Right ventricle myocardium superior (tissue), 1 donor: Measurements from ENCODE around the gene RHEX. TPM values are rescaled to one million over a fixed set of nuclear protein-coding genes. Genes with fewer than 3 reads are reported as not detected.
"Not testable (repeated sequence)": the region's sequence is repeated elsewhere in the genome, so short reads cannot be mapped to it uniquely, and the experiment has no call there.

Source experiments
- ATAC-seq: fragments of 200-7000 bp; cut with Tn5 transposase; one replicate; pipeline ENCODE4 v1.9.1; 2020; ENCODE audit warnings: mild to moderate bottlenecking; ENCODE audit not compliant: poor library complexity
- DNase-seq: peaks from one replicate; pipeline ENCODE4 v3.0.0-alpha.2; 2020
- intact Hi-C: fragments of 100-400 bp; cut with DNase I; formaldehyde crosslinking; loops from one replicate; pipeline ENCODE4 v1.11.2; 2022
- total RNA-seq: library from RNA; stranded (reverse); fragmentation: NEBNext Ultra II Directional; extraction: Animal tissue kit (Norgen Biotek cat#: 25700); gene quantifications from one replicate; pipeline ENCODE4 v1.2.1, GENCODE V29; 2021
- donor health status: DM: no; HTN: yes; CAD: no; lungs with severe emphysema.

Gene RHEX
- total RNA-seq, 1 donor from 2014 or later: 0.86 TPM

DNA sequence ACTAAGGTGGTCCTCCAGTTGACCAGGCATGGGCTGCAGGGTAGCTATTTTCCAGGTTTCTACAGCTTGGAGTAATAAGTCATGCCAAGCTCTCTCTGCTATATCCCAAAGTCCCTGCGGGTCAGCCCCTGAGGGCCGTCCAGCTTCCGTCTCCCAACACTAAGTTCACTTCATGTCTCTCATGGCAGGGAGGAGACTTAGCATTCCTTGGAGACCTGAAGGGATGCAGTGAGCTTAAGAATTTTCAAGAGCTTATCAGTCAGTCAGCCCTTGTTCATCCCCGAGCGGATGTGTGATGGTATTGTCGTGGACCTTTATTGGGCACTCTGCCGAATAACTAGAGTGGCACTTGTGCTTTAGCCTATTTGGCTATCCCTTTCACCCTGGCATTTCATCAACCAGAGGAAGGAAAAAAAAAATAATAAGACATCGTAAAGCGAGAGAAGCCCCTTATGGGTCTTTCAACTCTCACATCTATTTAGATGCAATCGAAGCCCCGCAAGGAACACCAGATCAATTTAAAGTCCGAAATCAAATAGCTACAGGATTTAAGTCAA, 2.2 kb downstream of the RHEX start:
- intact Hi-C loops, DNase-seq, ATAC-seq: not testable (repeated sequence)

DNA sequence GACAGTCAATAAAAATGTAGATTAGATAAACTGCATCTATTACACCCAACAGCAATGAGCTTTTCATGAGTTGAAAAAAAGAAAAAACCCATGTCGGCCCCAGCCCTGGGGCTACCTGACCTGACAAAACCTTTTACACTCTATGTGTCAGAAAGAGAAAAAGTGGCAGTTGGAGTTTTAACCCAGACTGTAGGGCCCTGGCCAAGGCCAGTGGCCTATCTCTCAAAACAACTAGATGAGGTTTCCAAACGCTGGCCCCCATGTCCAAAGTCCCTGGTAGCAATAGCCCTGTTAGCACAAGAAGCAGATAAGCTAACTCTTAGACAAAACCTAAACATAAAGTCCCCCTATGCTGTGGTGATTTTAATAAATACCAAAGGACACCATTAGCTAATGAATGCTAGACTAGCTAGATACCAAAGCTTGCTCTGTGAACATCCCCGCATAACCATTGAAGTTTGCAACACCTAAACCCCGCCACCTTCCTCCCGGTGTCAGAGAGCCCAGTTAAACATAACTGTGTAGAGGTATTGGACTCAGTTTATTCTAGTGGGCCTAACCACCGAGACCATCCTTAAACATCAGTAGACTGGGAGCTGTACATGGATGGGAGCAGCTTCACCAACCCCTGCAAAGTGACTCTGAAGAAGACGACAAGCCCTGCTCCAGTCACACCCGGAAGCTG, 2.8 kb downstream of the RHEX start:
- DNase-seq, intact Hi-C loops, ATAC-seq: not testable (repeated sequence)

DNA sequence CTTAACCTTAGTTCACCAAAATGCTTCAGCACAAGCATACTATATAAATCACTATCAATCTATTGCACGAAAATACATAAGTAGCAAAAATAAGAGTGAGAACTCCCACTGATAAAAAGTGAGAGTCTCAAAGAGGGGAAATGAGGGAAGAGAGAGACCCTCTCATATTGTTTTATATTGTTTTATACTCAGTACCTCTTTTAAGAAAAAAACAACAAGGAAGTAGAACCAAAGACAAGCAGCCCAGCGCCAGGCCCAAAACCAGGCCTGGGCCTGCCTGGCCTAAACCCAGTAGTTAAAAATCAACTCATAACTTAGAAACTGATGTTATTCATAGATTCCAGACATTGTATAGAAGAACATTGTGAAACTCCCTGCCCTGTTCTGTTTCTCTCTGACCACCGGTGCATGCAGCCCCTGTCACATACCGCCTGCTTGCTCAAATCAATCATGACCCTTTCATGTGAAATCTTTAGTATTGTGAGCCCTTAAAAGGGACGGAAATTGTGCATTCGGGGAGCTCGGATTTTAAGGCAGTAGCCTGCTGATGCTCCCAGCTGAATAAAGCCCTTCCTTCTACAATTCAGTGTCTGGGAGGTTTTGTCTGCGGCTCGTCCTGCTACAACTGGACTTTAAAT, 5.4 kb downstream of the RHEX start:
- ATAC-seq, intact Hi-C loops, DNase-seq: not testable (repeated sequence)

DNA sequence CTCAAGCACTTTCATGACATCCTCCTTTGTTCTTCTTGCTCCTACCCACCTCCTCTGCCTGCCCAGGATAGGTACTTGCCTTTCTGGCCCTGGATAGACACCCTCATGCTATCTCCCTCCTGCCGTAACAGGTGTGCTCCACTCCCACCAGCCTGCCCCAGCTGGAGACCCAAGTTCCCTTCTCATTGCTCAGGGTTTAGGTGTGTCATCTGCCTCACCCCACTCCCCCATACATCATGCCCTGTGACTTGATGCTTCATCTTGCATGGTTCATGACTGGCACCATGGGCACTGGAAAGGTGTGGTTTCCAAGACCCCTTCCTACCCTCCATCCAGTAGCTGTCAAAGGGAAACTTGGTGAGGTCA, 5.9 kb downstream of the RHEX start:
- no peak for ATAC-seq
- no peak for DNase-seq
- intact Hi-C loops: no loop called here

DNA sequence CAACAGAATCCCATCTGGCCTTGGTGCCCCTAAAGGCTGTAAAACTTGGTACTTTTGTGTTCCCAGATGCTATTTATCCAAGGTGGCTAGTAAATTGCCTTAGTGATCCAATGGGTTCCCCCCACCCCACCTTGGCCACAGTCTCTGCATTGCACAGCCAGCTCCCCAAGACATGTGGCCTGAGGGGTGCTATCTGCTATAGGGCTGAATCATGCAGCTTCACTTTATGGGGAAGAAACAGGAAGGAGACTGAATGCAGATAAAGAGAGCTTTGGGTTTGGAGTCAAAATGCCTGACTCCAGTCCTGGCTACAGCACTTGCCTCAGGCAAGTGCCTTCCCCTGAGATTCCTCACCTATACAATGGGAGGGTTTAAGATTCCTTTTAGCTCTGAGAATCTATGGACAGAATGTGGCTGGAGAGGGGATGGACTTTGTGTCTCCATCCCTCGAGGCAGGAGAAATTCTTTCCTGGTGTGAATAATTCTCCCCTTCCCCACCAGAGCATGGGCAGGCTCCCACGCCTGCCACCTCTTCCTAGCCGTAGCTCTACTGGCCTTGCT, 6.5 kb downstream of the RHEX start:
- DNase-seq (no peak), ATAC-seq (no peak)
- intact Hi-C loops: no loop called here

DNA sequence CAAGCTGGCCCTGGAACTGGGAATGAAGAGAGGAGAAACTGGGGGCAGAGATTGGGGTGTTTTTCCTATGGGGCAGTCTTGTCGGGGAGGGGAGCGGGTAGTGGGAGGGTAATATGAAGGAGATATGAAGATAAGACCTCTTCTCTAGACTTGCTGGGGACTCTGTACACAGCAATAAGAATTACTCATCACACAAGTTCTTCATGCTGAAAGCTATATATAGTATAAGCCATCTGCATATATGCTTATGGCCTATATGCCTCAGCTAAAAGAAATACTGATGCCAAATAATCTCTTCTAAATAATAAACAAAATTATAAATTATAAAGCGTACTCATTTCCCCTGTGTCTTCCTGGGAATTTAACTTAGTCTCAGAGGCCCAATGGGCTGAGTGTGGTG, 7.9 kb downstream of the RHEX start:
- intact Hi-C loops: no loop called here
- ATAC-seq (no peak), DNase-seq (no peak)

DNA sequence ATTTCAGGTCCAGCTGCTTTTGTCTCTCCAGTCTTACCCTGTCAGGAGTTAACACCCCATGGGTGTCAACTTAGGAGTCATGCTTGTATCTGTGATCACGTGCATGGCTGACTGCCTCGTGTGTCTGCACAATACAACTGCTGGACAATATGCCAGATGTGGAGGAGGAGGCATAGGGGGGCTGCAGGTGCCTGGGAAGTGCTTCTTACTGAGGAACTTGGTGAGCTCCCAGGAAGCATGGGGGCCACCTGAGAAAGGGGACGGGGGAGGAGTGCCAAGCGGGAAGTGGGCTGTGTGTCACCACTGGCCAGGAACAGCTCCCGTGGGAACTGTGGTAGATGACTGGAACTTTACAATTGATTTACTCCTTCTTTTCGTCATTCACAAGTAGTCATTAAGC, 9.5 kb downstream of the RHEX start:
- intact Hi-C loops: no loop called here
- ATAC-seq: peak; percentile 60
- no peak for DNase-seq

DNA sequence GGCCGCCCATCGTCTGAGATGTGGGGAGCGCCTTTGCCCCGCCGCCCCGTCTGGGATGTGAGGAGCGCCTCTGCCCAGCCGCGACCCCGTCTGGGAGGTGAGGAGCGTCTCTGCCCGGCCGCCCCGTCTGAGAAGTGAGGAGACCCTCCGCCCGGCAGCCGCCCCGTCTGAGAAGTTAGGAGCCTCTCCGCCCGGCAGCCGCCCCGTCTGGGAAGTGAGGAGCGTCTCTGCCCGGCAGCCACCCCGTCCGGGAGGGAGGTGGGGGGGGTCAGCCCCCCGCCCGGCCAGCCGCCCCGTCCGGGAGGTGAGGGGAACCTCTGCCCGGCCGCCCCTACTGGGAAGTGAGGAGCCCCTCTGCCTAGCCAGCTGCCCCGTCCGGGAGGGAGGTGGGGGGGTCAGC, 11.0 kb downstream of the RHEX start:
- intact Hi-C loops, DNase-seq, ATAC-seq: not testable (repeated sequence)

DNA sequence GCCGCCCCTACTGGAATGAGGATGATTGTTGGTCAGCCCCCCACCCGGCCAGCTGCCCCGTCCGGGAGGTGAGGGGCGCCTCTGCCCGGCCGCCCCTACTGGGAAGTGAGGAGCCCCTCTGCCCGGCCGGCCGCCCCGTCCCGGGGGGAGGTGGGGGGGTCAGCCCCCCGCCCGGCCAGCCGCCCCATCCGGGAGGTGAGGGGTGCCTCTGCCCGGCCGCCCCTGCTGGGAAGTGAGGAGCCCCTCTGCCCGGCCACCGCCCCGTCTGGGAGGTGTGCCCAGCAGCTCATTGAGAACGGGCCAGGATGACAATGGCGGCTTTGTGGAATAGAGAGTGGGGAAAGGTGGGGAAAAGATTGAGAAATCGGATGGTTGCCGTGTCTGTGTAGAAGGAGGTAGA, 11.5 kb downstream of the RHEX start:
- intact Hi-C loops, ATAC-seq, DNase-seq: not testable (repeated sequence)

DNA sequence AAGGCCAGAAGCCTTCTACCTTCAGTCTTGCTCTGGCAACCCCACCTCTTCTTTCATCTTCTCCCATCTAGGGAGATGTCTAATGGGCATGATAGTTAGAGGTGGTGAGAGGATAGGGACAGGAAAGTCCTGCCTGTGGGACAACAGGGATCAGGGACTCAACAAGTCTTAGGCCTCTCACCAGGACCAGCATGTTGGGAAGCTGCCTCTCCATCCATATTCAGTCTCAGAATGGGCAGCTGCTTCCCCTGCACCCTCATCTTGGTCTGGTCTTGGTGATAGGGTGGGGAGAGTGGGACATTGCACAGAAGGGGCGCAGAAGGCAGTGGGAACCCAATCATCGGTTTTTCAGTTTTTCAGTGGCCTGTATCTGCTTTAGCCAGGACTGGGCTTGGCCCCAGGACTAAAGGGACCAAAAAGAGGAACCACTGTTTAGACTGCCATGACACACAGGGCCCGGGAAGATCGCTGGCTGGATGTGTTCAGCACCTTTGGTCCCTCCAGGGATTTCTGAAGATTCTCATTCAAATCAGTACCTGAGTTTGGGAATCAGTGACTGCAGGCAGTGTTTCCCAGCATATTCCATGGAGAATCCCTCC, 12.7 kb downstream of the RHEX start:
- ATAC-seq: no peak
- DNase-seq: no peak
- intact Hi-C loops: no loop called here

DNA sequence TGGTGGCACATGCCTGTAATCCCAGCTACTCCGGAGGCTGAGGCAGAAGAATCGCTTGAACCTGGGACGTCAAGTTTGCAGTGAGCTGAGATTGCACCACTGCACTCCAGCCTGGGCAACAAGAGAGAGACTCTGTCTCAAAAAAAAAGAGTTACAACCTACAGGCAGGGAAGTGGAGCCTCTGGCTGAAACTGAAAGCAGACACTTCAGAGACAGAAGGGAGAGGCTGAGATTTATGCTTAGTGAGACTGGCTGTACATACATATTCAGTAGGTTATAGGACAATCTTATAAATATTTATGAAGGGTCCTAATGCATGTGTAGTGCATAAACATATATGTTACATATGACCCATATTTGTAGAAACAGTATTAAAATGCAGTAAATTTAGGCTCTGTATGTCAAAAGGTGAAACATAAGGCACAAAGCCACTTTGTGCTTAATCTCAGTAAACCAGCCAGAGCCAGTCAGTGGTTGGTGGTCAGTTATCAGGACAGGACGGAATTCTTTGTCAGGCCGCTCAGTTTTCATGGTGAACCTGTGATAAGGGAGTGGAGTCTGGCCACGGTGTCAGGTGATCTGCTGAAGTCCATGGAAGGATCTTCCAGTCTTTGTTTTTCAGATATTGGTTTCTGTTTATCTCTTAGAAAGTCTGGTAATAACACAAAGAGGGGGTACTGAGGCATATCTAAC, 13.7 kb downstream of the RHEX start:
- DNase-seq: no peak
- peak; percentile 45 for ATAC-seq
- intact Hi-C loops: no loop called here

DNA sequence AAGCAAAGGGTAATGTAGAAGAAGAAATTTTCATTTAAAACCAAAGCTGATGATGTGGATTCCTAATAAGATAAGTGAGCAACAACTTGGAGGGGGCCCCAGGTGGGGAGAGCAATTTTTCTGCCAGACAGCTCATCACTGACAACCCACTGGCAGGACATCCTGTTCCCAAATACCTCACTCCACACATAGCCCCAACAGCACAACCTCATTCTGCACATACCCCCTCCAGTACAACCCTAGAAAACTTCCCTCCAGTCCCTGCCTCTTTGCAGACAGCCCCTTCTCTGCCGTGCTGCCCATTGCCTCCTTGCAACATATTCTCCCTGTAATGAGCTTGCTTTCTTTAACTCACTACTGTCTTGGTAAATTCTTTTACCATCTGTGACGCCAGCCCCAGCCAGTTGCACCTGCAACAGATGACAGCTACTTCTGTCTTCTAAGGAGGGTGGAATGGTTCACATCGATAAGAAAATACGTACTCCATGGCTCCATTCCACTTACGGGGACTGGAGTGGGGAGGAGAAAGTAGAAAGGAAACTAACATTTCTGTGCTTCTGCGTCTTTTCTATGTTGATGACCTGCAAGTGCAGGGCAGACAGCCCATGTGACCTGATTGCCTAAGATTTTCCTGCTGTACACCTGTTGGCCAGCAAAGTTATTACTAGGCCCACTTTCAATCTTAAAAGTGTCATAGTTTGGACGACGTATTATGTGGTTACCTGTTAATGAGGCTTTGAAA, 14.7 kb downstream of the RHEX start:
- intact Hi-C loops: no loop called here
- ATAC-seq (peak; percentile 78), DNase-seq (no peak)

DNA sequence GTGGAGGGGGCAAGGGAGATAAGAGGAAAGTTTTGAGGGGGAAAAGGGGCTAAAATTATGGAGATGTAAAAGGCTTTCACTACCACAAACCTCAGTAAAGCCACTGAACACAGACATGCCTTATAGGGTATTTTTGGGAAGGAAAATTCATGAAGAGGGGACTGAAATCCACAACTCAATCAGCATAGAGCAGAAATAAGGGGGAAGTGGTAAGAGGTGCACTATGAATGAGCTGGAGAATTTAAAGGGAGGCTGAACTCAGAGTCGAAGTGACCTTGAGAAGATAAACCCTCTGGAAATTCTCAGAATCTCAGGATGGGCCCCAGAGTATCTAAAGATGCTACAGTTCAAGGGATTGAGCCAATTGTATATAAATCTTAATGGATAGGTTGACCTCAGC, 15.3 kb downstream of the RHEX start:
- intact Hi-C loops: no loop called here
- DNase-seq: no peak
- ATAC-seq: no peak

DNA sequence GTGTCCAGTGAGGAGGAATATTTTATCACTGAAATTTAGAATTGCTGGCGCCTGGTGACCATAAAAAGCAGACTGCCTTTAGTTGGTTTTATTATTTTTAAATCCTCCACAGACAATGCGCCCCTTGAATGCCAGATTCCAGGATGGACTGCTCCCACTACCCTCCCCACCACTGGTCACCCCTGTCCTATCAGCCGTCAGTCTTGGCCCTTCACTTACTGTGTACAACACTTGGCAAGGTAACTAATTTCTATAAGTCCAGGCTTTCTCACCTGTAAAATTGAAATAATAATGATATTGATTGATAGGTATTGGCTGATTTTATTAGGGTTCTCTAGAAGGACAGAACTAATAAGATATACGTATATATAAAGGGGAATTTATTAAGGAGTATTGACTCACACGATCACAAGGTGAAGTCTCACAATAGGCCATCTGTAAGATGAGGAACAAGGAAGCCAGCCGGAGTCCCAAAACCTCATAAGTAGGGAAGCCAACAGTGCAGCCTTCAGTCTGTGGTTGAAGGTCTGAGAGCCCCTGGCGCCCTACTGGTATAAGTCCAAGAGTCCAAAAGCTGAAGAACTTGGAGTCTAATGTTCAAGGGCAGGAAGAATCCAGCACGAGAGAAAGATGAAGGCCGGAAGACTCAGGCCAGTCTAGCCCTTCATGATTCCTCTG, 17.8 kb downstream of the RHEX start:
- ATAC-seq (no peak), DNase-seq (no peak)
- intact Hi-C loops: no loop called here

DNA sequence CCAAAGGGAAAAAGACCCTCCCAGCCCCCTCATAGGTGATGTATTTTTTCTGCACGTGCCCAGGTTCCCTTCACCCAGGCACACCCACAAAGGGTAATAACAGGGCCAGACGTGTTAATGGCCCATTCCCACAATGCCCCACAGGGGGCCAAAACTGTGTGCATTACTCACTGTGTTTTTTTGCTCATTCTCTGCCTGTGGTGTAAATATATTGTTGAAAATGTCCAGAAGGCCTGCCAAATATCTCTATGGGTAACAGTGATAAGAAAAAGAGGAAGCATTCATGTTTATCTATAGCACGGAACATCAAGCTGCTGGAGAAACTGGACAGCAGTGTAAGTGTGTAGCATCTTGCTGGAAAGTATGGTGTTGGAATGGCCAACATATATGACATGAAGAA, 21.9 kb downstream of the RHEX start:
- no peak for ATAC-seq
- intact Hi-C loops: no loop called here
- no peak for DNase-seq

DNA sequence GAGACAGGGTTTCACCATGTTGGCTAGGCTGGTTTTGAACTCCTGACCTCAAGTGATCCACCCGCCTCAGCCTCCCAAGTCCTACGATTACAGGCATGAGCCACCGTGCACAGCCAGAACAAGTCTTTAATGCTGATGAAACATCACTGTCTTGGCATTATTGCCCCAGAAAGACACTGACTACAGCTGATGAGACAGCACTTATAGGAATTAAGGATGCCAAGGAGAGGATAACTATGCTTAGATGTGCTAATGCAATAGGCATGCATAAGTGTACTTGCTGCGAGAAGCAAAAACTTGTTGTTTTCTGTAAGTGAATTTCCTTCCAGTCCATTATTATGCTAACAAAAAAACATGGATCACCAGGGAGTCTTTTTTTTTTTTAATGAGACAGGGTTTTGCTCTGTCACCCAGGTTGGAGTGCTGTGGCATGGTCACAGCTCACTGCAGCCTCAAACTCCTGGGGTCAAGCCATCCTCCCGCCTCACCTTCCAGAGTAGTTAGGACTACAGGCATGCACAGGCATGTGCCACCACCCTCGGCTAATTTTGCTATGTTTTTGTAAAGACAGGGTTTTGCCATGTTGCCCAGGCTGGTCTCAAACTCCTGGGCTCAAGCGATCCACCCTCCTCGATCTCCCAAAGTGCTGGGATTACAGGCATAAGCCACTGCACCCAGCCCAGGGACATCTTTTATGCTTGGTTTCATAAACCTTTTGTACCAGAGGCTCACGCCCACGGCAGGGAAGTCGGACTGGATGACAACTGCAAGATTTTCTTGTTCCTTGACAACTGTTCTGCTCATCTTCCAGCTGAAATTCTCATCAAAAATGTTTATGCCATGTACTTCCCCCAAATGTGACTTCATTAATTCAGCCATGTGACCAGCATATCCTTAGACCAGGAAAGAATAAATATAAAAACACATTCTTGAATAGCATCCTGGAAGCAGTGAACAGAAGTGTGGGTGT, 23.1 kb downstream of the RHEX start:
- no peak for ATAC-seq
- no peak for DNase-seq
- intact Hi-C loops: no loop called here

DNA sequence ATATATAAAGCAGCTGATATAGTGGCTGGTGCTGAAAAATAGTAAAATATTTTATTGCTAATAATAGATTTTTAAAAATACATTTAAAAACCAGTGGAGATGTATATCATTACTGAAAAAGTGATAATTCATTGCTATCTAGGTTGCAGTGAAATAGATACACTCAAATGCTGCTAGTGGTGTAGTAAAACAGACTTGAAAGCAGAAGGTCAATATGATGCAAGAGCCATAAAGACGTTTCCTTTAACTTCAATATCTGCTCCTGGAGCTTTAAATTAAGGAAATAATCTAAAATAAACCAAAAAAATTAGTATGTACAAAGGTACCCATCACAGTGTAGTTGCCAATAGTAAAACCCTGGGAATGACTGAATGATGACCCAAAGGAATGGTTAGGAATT, 26.2 kb downstream of the RHEX start:
- ATAC-seq: no peak
- DNase-seq: no peak
- intact Hi-C loops: no loop called here
